GM12878 (cell line): Measurements from ENCODE around the gene RPS4Y1. TPM values are rescaled to one million over a fixed set of nuclear protein-coding genes. Genes with fewer than 3 reads are reported as not detected.

Experiments
- ATAC-seq: fragments of 200-7000 bp; cut with Tn5 transposase; 3 replicates; pipeline ENCODE4 v1.9.1; 2020; ENCODE audit warnings: mild to moderate bottlenecking, moderate library complexity
- BruUV-seq: library from RNA; stranded (reverse); fragments of 400-500 nt; replicated peaks from 2 replicates; lab custom pipeline; 2021; lab: Mats Ljungman, UMichigan
- CTCF ChIA-PET: fragments of 300-600 bp; sonication (Branson Sonifier 250); formaldehyde crosslinking; extraction: SDS; loops from one replicate; lab custom pipeline; 2021; ENCODE audit warnings: inconsistent platforms; lab: Yijun Ruan, JAX
- POLR2A ChIA-PET: fragments of 350-600 bp; formaldehyde crosslinking; extraction: SDS; loops from one replicate; lab custom pipeline; 2021; ENCODE audit warnings: inconsistent platforms; lab: Charles Lee
- RAD21 ChIA-PET: fragments of 300-600 bp; sonication (Branson Sonifier 250); formaldehyde crosslinking; loops from one replicate; lab custom pipeline; 2023; ENCODE audit warnings: antibody characterized with exemption; ENCODE audit not compliant: unreplicated experiment; lab: Charles Lee
- SMC1A ChIA-PET: fragments of 300-600 bp; sonication (Branson Sonifier 250); formaldehyde crosslinking; loops from one replicate; lab custom pipeline; 2023; ENCODE audit not compliant: unreplicated experiment, uncharacterized antibody; lab: Charles Lee
- DNase-seq: peaks from one replicate; pipeline ENCODE4 v3.0.0-alpha.2; 2011; ENCODE audit warnings: low read depth, low spot score
- FAIRE-seq: peaks from 3 replicates; lab custom pipeline; 2011; peaks lifted over from hg19 to GRCh38; lab: Jason Lieb, UNC
- H2AFZ ChIP-seq: 2 replicates; pipeline ENCODE4 v1.6.0; 2011; ENCODE audit warnings: low read depth, low read length, control low read depth; ENCODE audit not compliant: control insufficient read depth
- H3K27ac ChIP-seq: 2 replicates; pipeline ENCODE4 v1.5.1; 2011; ENCODE audit warnings: control low read depth; ENCODE audit not compliant: control insufficient read depth, insufficient read depth
- H3K27me3 ChIP-seq, 2 experiments: replicated peaks in 1 of 2; 2 replicates each; pipeline versions ENCODE4 v1.6.0 to v1.6.1; 2011; ENCODE audit warnings: low read length in 1 of 2; ENCODE audit not compliant: control insufficient read depth in 2 of 2, insufficient read depth in 2 of 2
- H3K36me3 ChIP-seq, 2 experiments: 2 replicates each; pipeline ENCODE4 v1.5.1; 2011; ENCODE audit warnings: low read length in 1 of 2; ENCODE audit not compliant: control insufficient read depth in 2 of 2, insufficient read depth in 2 of 2
- H3K4me1 ChIP-seq: 2 replicates; pipeline ENCODE4 v1.6.1; 2011; ENCODE audit warnings: mild to moderate bottlenecking, low read length, moderate library complexity, mixed read lengths; ENCODE audit not compliant: control insufficient read depth, insufficient read depth
- H3K4me2 ChIP-seq: 2 replicates; pipeline ENCODE4 v1.6.0; 2011; ENCODE audit warnings: control low read depth; ENCODE audit not compliant: control insufficient read depth, insufficient read depth
- H3K4me3 ChIP-seq: fragments of 200-600 bp; sonication (generic); 2 replicates; pipeline ENCODE4 v1.5.1; 2016
- H3K79me2 ChIP-seq: 2 replicates; pipeline ENCODE4 v1.6.0; 2011; ENCODE audit warnings: low read length; ENCODE audit not compliant: control insufficient read depth, insufficient read depth
- H3K9ac ChIP-seq: 2 replicates; pipeline ENCODE4 v1.8.0; 2011; ENCODE audit warnings: low read length, control low read depth, mixed read lengths; ENCODE audit not compliant: control insufficient read depth, insufficient read depth
- H3K9me3 ChIP-seq: replicated peaks from 3 replicates; pipeline ENCODE4 v1.5.1; 2011; ENCODE audit warnings: mild to moderate bottlenecking, low read length; ENCODE audit not compliant: control insufficient read depth, insufficient read depth
- H4K20me1 ChIP-seq: 2 replicates; pipeline ENCODE4 v1.6.0; 2011; ENCODE audit not compliant: control insufficient read depth, insufficient read depth
- ASH2L ChIP-seq: fragments of 300-600, 200-600 bp; sonication (generic); IDR thresholded peaks from 2 replicates; pipeline ENCODE4 v1.6.1; 2017; ENCODE audit warnings: low read depth, mild to moderate bottlenecking, borderline replicate concordance
- CREB1 ChIP-seq: IDR thresholded peaks from 2 replicates; pipeline ENCODE4 v1.6.1; 2012; ENCODE audit warnings: low read depth, mild to moderate bottlenecking, inconsistent platforms
- IKZF1 ChIP-seq: fragments of 450-650 bp; conservative IDR thresholded peaks from 2 replicates; pipeline ENCODE4 v1.6.1; 2017; ENCODE audit warnings: antibody characterized with exemption, mild to moderate bottlenecking
- MAX ChIP-seq: IDR thresholded peaks from 2 replicates; pipeline ENCODE4 v1.6.1; 2012; ENCODE audit warnings: low read depth, low read length, improper control_type of control experiment
- POU2F2 ChIP-seq: IDR thresholded peaks from 3 replicates; pipeline ENCODE4 v1.6.1; 2011; ENCODE audit warnings: low read depth, mild to moderate bottlenecking, low read length, borderline replicate concordance
- SMAD1 ChIP-seq: fragments of 450-650 bp; IDR thresholded peaks from 2 replicates; pipeline ENCODE4 v1.6.1; 2018; ENCODE audit warnings: mild to moderate bottlenecking, low read depth; ENCODE audit not compliant: partially characterized antibody
- SUPT20H ChIP-seq: IDR thresholded peaks from 2 replicates; pipeline ENCODE4 v1.6.1; 2011; ENCODE audit warnings: low read depth, mild to moderate bottlenecking, low read length, moderate library complexity, borderline replicate concordance; ENCODE audit not compliant: control insufficient read depth
- SUZ12 ChIP-seq: fragments of 200-600 bp; sonication (generic); IDR thresholded peaks from one replicate; pipeline ENCODE4 v1.6.1; 2018; ENCODE audit warnings: antibody characterized with exemption, mild to moderate bottlenecking; ENCODE audit not compliant: unreplicated experiment
- ZNF24 ChIP-seq: fragments of 450-650 bp; IDR thresholded peaks from 2 replicates; pipeline ENCODE4 v1.6.1; 2017; ENCODE audit warnings: antibody characterized with exemption, mild to moderate bottlenecking
- WGBS: methylation state at CpG from one replicate; pipeline ENCODE4 v1.1.6; 2016; ENCODE audit warnings: low lambda C conversion rate; ENCODE audit not compliant: insufficient replicate concordance, insufficient coverage; ENCODE audit errors: missing lambda C conversion rate; 5-methylcytosine and 5-hydroxymethylcytosine counted together
- in situ Hi-C: fragments of 300-500 bp; cut with MboI; formaldehyde crosslinking; loops from 9 replicates; pipeline ENCODE4 v1.14.3; 2018; ENCODE audit warnings: mixed read lengths
- intact Hi-C: fragments of 100-400 bp; cut with micrococcal nuclease; formaldehyde crosslinking; loops from one replicate; pipeline ENCODE4 v1.14.2; 2022; ENCODE audit not compliant: unreplicated experiment
- polyA plus RNA-seq, 11 experiments: library from polyadenylated mRNA; depleted of rRNA in 4 of 11; unstranded in 6 of 11; stranded (reverse) in 5 of 11; fragments of >200 nt; fragmentation: Nextera tagmentation in 4 of 11; fragmentation: Illumina TruSeq in 1 of 11; extraction: Ambion mirVana in 4 of 11; extraction: Trizol in 1 of 11; gene quantifications; 1 replicate in 1 of 11; 2 replicates in 10 of 11; pipeline versions ENCODE4 v1.2.1 to v1.2.3, GENCODE V29; 2011 to 2016; ENCODE audit warnings: inconsistent platforms in 2 of 11, missing spikeins in 2 of 11, low read depth in 1 of 11
- total RNA-seq, 4 experiments: library from RNA; depleted of rRNA in 3 of 4; stranded (reverse); fragments of >200 nt in 3 of 4; fragmentation: Illumina TruSeq in 1 of 4; extraction: Trizol in 1 of 4; gene quantifications; 2 replicates each; pipeline versions ENCODE4 v1.2.1 to v1.2.3, GENCODE V29; 2013 to 2021
- TF ChIP-seq, protein P1 (sequence below): fragments of 450-650 bp; IDR thresholded peaks from 2 replicates; pipeline ENCODE4 v1.6.1; 2017; ENCODE audit warnings: mild to moderate bottlenecking
- TF ChIP-seq, protein P2 (sequence below), 3 experiments: IDR thresholded peaks in 2 of 3; conservative IDR thresholded peaks in 1 of 3; 2 replicates each; pipeline ENCODE4 v1.5.1; 2011; ENCODE audit warnings: low read depth in 3 of 3, low read length in 3 of 3, mild to moderate bottlenecking in 3 of 3, control low read depth in 2 of 3, moderate library complexity in 2 of 3, inconsistent platforms in 1 of 3, mixed read lengths in 1 of 3; ENCODE audit not compliant: control insufficient read depth in 2 of 3, insufficient read depth in 1 of 3; ENCODE audit errors: extremely low read depth in 1 of 3
- TF ChIP-seq, protein P3 (sequence below): IDR thresholded peaks from 2 replicates; pipeline ENCODE4 v1.6.1; 2012; ENCODE audit warnings: improper control_type of control experiment, low read depth, low read length; ENCODE audit not compliant: insufficient replicate concordance

RPS4Y1 gene
- total and polyA plus RNA-seq, 10 of the 15 experiments (the other 5 are each of a cell fraction or from before 2014, with no cell fraction given) = 0.32 to 0.46 TPM; not detected in 8

- intact Hi-C loops = no loop called here
- Histone ChIP-seq H3K9me3 (no peaks in the 10 kb centered on the region), H2AFZ (no peak overlapping the region), H3K4me1 (no peaks in the 10 kb centered on the region), H3K27me3 (no peaks in the 10 kb centered on the region), H3K4me3 (no peak overlapping the region), H3K79me2 (no peaks in the 10 kb centered on the region), H3K27ac (no peak overlapping the region), H3K36me3 (no peaks in the 10 kb centered on the region), H4K20me1 (no peaks in the 10 kb centered on the region), H3K9ac (no peak overlapping the region), H3K4me2 (no peak overlapping the region)
- ChIA-PET SMC1A (no interaction called here), RAD21 (no interaction called here), CTCF (no interaction called here), POLR2A (no interaction called here)
- ATAC-seq (no peak), DNase-seq (no peak), FAIRE-seq (no peak)
- WGBS = no CpG with 5 or more reads among the region's 4 CpGs
- in situ Hi-C loops = no loop called here
- BruUV-seq = no TSS peak
- TF ChIP-seq SUZ12 = no peak
- no peak for TF ChIP-seq SMAD1
- no peak for TF ChIP-seq CREB1
- TF ChIP-seq POU2F2 = no peak
- TF ChIP-seq IKZF1 = no peak
- no peak for TF ChIP-seq ZNF24
- TF ChIP-seq MAX = no peak
- TF ChIP-seq, protein P1, sequence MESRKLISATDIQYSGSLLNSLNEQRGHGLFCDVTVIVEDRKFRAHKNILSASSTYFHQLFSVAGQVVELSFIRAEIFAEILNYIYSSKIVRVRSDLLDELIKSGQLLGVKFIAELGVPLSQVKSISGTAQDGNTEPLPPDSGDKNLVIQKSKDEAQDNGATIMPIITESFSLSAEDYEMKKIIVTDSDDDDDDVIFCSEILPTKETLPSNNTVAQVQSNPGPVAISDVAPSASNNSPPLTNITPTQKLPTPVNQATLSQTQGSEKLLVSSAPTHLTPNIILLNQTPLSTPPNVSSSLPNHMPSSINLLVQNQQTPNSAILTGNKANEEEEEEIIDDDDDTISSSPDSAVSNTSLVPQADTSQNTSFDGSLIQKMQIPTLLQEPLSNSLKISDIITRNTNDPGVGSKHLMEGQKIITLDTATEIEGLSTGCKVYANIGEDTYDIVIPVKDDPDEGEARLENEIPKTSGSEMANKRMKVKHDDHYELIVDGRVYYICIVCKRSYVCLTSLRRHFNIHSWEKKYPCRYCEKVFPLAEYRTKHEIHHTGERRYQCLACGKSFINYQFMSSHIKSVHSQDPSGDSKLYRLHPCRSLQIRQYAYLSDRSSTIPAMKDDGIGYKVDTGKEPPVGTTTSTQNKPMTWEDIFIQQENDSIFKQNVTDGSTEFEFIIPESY = no peak
- TF ChIP-seq, protein P2, sequence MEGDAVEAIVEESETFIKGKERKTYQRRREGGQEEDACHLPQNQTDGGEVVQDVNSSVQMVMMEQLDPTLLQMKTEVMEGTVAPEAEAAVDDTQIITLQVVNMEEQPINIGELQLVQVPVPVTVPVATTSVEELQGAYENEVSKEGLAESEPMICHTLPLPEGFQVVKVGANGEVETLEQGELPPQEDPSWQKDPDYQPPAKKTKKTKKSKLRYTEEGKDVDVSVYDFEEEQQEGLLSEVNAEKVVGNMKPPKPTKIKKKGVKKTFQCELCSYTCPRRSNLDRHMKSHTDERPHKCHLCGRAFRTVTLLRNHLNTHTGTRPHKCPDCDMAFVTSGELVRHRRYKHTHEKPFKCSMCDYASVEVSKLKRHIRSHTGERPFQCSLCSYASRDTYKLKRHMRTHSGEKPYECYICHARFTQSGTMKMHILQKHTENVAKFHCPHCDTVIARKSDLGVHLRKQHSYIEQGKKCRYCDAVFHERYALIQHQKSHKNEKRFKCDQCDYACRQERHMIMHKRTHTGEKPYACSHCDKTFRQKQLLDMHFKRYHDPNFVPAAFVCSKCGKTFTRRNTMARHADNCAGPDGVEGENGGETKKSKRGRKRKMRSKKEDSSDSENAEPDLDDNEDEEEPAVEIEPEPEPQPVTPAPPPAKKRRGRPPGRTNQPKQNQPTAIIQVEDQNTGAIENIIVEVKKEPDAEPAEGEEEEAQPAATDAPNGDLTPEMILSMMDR (IDR thresholded peaks at IDR 0.05 in 2 of 3, conservative IDR thresholded peaks at IDR 0.05 in 1 of 3; ENCODE audit: control insufficient read depth in 2 of 3, extremely low read depth in 1 of 3, insufficient read depth in 1 of 3, low read depth in 3 of 3, low read length in 3 of 3) = no peak
- TF ChIP-seq, protein P3, sequence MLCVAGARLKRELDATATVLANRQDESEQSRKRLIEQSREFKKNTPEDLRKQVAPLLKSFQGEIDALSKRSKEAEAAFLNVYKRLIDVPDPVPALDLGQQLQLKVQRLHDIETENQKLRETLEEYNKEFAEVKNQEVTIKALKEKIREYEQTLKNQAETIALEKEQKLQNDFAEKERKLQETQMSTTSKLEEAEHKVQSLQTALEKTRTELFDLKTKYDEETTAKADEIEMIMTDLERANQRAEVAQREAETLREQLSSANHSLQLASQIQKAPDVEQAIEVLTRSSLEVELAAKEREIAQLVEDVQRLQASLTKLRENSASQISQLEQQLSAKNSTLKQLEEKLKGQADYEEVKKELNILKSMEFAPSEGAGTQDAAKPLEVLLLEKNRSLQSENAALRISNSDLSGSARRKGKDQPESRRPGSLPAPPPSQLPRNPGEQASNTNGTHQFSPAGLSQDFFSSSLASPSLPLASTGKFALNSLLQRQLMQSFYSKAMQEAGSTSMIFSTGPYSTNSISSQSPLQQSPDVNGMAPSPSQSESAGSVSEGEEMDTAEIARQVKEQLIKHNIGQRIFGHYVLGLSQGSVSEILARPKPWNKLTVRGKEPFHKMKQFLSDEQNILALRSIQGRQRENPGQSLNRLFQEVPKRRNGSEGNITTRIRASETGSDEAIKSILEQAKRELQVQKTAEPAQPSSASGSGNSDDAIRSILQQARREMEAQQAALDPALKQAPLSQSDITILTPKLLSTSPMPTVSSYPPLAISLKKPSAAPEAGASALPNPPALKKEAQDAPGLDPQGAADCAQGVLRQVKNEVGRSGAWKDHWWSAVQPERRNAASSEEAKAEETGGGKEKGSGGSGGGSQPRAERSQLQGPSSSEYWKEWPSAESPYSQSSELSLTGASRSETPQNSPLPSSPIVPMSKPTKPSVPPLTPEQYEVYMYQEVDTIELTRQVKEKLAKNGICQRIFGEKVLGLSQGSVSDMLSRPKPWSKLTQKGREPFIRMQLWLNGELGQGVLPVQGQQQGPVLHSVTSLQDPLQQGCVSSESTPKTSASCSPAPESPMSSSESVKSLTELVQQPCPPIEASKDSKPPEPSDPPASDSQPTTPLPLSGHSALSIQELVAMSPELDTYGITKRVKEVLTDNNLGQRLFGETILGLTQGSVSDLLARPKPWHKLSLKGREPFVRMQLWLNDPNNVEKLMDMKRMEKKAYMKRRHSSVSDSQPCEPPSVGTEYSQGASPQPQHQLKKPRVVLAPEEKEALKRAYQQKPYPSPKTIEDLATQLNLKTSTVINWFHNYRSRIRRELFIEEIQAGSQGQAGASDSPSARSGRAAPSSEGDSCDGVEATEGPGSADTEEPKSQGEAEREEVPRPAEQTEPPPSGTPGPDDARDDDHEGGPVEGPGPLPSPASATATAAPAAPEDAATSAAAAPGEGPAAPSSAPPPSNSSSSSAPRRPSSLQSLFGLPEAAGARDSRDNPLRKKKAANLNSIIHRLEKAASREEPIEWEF = no peak
- TF ChIP-seq ASH2L = no peak
- TF ChIP-seq SUPT20H = no peak
These were observed 18.4 kb downstream of the RPS4Y1 start for GRCh38 chrY:2859782-2860181.
